HL-60/S4 treated with phorbol 12-myristate 13-acetate at 8.2 ng/mL for 4 days and 3 days (cell line): ENCODE measurements around the gene MAOA.

ENCODE experiments used
- in situ Hi-C: fragments of 300-500 bp; cut with MboI; formaldehyde crosslinking; loops from 2 replicates; pipeline ENCODE4 v1.15.0; 2022; ENCODE audit warnings: low sequenced_read_pairs

The MAOA gene

DNA sequence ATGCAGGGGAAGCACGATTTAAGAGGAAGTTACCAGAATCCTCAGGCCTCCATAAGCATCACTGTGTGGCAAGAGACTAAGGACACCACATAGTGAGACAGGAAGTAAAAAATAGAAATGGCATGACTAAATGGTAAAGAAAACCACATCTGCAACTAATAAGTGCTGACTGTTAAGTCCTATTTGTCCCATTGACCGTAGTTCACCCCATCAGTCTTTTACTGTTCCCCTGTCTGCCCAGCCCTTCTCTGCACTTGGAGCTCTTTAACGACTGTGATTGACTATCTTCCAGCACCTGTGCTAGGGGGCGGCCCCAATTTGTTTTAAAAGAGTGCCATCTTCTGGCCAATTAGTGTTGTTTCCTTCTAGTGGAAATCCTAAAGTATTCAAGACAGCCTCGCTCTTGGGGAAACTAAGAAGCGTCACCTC is 94.2 kb downstream of the MAOA start:
- in situ Hi-C loops = no loop called here

DNA sequence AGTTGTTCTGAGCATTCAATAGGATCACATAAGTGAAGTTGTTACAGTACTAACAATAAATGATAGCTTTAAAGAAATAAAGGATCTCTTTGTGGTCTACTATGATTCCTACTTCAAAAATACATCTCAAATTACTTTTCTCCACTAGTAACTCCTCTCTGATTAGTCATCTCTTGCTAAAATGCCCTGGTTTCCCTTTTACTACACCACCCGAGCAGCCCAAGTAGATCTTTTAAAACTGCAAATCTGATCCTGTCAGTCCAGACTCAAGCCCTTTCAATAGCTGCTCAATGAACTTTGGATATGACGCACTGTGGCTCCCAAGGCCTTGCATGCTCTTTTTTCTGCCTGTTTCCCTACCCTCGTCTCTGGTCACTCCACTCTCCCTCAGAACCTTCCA is 97.5 kb downstream of the MAOA start:
- in situ Hi-C loops = no loop called here

DNA sequence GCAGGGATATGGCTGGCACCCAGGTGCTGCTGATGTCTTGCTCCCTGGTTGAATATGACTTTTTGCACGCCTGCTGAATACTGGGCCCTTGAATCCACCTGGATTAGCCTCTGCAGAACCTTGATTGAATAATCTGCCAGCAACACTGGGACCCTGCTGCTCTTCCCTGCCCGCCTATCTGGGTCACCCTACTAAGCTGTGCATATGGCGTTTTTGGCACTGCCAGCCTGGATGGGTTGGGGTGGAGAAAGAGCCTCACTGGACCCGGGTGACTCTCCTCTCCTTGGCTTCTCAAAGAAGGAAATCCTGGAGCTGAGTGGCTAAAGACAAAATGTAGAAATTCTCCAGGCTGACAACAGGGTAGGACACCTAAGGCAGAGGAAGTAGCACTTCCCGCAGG is 100.0 kb downstream of the MAOA start:
- in situ Hi-C loops = no loop called here

DNA sequence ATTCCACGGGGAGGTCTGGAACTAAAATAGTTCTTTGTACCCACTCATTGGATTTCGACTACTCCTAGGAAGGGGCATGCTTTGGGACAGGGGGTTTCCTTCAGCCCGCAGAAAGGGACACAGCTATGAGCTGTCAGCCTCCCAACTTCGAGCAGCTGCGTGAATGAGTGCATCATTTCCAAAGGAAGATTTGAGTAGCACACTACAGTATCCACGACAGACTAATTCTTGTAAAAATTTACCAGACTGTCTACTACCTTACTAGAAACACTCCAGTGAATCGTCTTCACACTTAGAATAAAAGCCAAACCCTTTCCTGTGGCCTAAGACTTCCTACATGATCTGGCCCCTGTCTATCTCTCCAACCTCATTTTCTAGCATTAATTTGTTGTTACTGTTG is 101.9 kb downstream of the MAOA start:
- in situ Hi-C loops = no loop called here

DNA sequence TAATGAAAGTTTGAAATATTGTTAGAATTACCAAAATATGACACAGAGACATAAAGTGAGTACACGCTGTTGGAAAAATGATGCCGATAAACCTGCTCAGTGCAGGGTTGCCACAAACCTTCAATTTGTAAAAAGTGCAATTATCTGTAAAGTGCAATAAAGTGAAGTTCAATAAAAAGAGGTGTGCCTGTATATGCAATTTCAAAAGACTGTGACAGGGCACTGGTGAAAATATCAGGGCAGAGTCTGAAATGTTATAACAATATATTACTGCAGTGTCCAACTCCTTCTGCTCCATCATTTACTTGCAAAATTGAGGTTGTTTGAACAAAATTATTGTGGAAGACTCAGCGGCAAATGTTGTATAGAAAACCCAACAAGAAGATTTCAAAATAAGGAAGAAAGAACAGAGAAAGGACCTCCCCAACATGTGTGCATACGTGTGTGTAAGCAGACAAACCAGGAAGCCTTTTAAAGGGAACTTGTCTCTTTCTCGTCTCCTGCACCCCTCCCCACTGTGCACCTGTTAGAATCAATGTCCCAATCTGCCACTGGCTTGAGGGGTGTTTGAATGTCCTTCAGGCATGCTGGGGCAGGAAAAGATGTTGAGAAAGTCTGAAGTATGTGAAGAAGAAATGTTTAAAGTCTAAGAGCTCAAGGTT is 130.0 kb downstream of the MAOA start:
- in situ Hi-C loops = no loop called here
